ENCODE measurements around the gene M1AP. TPM values are rescaled to one million over a fixed set of nuclear protein-coding genes. Genes with fewer than 3 reads are reported as not detected.
A peak's percentile ranks its signal among the peaks of the same experiment; 100 is the strongest.

Gene M1AP
- total and polyA plus RNA-seq, 4 donors = 0.77 to 1.2 (median 0.88) TPM

DNA sequence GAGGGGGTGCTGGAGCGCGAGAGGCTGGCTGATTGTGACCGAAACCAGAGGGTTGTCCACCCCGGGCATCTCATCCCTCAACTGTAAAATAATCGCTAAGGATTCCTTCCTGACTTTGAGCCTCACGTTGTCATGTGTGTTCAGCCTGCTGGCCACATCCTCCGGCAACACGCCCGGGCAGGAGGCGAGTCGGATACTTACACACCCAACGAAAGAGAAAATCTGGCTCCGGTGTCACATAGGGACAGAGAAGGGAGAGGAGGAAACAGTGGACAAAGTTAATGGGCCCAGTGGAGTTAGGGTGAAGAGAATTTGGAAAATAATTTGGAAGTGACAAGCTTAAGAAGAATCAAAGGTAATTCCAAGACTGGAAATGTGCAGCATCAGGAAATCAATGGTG lies 131.5 kb downstream of the M1AP start:
- no peak for DNase-seq
- ATAC-seq (ENCODE audit: insufficient read depth, low FRiP score) = no peak
- H3K36me3 ChIP-seq (ENCODE audit: control insufficient read depth in 4 of 4, insufficient read depth in 4 of 4, low read length in 4 of 4) = no peaks in the 10 kb centered on the region
- TF ChIP-seq, protein P1, sequence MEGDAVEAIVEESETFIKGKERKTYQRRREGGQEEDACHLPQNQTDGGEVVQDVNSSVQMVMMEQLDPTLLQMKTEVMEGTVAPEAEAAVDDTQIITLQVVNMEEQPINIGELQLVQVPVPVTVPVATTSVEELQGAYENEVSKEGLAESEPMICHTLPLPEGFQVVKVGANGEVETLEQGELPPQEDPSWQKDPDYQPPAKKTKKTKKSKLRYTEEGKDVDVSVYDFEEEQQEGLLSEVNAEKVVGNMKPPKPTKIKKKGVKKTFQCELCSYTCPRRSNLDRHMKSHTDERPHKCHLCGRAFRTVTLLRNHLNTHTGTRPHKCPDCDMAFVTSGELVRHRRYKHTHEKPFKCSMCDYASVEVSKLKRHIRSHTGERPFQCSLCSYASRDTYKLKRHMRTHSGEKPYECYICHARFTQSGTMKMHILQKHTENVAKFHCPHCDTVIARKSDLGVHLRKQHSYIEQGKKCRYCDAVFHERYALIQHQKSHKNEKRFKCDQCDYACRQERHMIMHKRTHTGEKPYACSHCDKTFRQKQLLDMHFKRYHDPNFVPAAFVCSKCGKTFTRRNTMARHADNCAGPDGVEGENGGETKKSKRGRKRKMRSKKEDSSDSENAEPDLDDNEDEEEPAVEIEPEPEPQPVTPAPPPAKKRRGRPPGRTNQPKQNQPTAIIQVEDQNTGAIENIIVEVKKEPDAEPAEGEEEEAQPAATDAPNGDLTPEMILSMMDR (IDR thresholded peaks at IDR 0.05; ENCODE audit: control extremely low read depth, extremely low read depth) = no peak
- H3K9me3 ChIP-seq (ENCODE audit: control insufficient read depth in 4 of 4, insufficient read depth in 3 of 4, low read length in 3 of 4) = peaks cover 0 to 14% (median 0%) of the 10 kb centered on the region in 4 donors
- H3K4me1 ChIP-seq (ENCODE audit: control insufficient read depth in 5 of 5, insufficient read depth in 5 of 5, low read length in 5 of 5) = peaks cover 0 to 21% (median 0%) of the 10 kb centered on the region in 5 donors
- H3K27ac ChIP-seq (ENCODE audit: low read depth in 1 of 2, low read length in 1 of 2) = no peak overlapping the region
- WGBS, 2 donors = 67 to 68% methylated on average over 13 of the region's 13 CpGs
- H3K9ac ChIP-seq (ENCODE audit: insufficient read depth in 1 of 2, low read length in 2 of 2) = no peak overlapping the region
- no peak overlapping the region for H3K4me3 ChIP-seq
- H3K27me3 ChIP-seq (ENCODE audit: control insufficient read depth in 3 of 3, insufficient read depth in 3 of 3, low read length in 2 of 3) = peaks cover 9 to 76% (median 70%) of the 10 kb centered on the region in 3 donors

DNA sequence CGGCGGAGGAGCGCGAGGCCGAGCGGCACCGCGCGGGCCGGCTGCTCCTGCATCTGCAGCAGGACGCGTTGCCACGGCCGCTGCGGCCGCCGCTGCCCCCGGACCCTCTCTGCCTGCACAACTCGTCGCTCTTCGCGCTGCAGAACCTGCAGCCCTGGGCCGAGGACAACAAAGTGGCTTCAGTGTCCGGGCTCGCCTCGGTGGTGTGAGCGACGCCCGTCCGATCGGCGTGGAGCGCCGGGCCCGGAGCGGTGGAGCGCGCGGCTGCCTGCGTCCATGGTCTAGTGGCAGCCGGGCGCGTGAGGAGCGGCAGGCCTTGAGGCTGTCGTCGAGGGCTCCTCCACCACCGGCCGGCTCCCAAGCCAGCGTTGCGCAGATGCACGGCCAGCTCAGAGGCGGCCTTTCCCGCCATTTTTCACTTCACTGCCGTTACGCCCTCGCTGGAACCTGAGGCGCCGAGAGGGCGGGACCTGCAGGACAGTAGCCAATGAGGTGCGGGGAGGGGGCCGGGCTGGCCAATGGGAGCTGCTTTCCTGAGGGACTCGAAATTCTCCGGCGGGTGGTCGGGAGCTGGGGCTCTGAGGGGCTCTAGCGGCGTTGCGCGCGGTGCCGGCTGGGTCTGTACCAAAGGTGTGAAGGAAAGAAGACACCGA lies 132.0 kb downstream of the M1AP start:
- ATAC-seq (ENCODE audit: insufficient read depth, low FRiP score) = no peak
- Histone ChIP-seq H3K4me3 (peak overlapping the region; percentile 11), H3K9ac (ENCODE audit: insufficient read depth in 1 of 2, low read length in 2 of 2) (no peak overlapping the region), H3K9me3 (ENCODE audit: control insufficient read depth in 4 of 4, insufficient read depth in 3 of 4, low read length in 3 of 4) (peaks cover 0 to 14% (median 0%) of the 10 kb centered on the region in 4 donors), H3K36me3 (ENCODE audit: control insufficient read depth in 4 of 4, insufficient read depth in 4 of 4, low read length in 4 of 4) (no peaks in the 10 kb centered on the region), H3K4me1 (ENCODE audit: control insufficient read depth in 5 of 5, insufficient read depth in 5 of 5, low read length in 5 of 5) (peaks cover 0 to 21% (median 0%) of the 10 kb centered on the region in 5 donors), H3K27me3 (ENCODE audit: control insufficient read depth in 3 of 3, insufficient read depth in 3 of 3, low read length in 2 of 3) (peaks cover 9 to 82% (median 76%) of the 10 kb centered on the region in 3 donors), H3K27ac (ENCODE audit: low read depth in 1 of 2, low read length in 1 of 2) (no peak overlapping the region)
- DNase-seq = peak; percentile 63 to 80 (median 67)
- 2 to 5% methylated on average over 60 to 72 of the region's 72 CpGs for WGBS, 2 donors
- TF ChIP-seq, protein P1 (IDR thresholded peaks at IDR 0.05; ENCODE audit: control extremely low read depth, extremely low read depth) = no peak

- TF ChIP-seq, protein P1 (IDR thresholded peaks at IDR 0.05; ENCODE audit: control extremely low read depth, extremely low read depth) = no peak
- WGBS, 2 donors = 4 to 6% methylated on average over 51 to 60 of the region's 60 CpGs
- H3K9ac ChIP-seq (ENCODE audit: insufficient read depth in 1 of 2, low read length in 2 of 2) = no peak overlapping the region
- no peak overlapping the region for H3K27ac ChIP-seq (ENCODE audit: low read depth in 1 of 2, low read length in 1 of 2)
- H3K9me3 ChIP-seq (ENCODE audit: control insufficient read depth in 4 of 4, insufficient read depth in 3 of 4, low read length in 3 of 4) = peaks cover 0 to 14% (median 0%) of the 10 kb centered on the region in 4 donors
- DNase-seq (no peak), ATAC-seq (ENCODE audit: insufficient read depth, low FRiP score) (peak; percentile 17)
- H3K4me1 ChIP-seq (ENCODE audit: control insufficient read depth in 5 of 5, insufficient read depth in 5 of 5, low read length in 5 of 5) = peaks cover 0 to 21% (median 0%) of the 10 kb centered on the region in 5 donors
- no peak overlapping the region for H3K4me3 ChIP-seq
- H3K36me3 ChIP-seq (ENCODE audit: control insufficient read depth in 4 of 4, insufficient read depth in 4 of 4, low read length in 4 of 4) = no peaks in the 10 kb centered on the region
- peaks cover 9 to 84% (median 82%) of the 10 kb centered on the region in 3 donors for H3K27me3 ChIP-seq (ENCODE audit: control insufficient read depth in 3 of 3, insufficient read depth in 3 of 3, low read length in 2 of 3)
Measured at GRCh38 chr2:74515271-74515980, 132.7 kb downstream of the M1AP start.

Data from lung (tissue), 12 donors.